GM12878 (cell line): ENCODE results near the gene NOL12. TPM values are rescaled to one million over a fixed set of nuclear protein-coding genes. Genes with fewer than 3 reads are reported as not detected.

Source experiments
- ATAC-seq: fragments of 200-7000 bp; cut with Tn5 transposase; 3 replicates; pipeline ENCODE4 v1.9.1; 2020; ENCODE audit warnings: mild to moderate bottlenecking, moderate library complexity
- BruUV-seq: library from RNA; stranded (reverse); fragments of 400-500 nt; replicated peaks from 2 replicates; lab custom pipeline; 2021; lab: Mats Ljungman, UMichigan
- CTCF ChIA-PET: fragments of 300-600 bp; sonication (Branson Sonifier 250); formaldehyde crosslinking; extraction: SDS; loops from one replicate; lab custom pipeline; 2021; ENCODE audit warnings: inconsistent platforms; lab: Yijun Ruan, JAX
- POLR2A ChIA-PET: fragments of 350-600 bp; formaldehyde crosslinking; extraction: SDS; loops from one replicate; lab custom pipeline; 2021; ENCODE audit warnings: inconsistent platforms; lab: Charles Lee
- RAD21 ChIA-PET: fragments of 300-600 bp; sonication (Branson Sonifier 250); formaldehyde crosslinking; loops from one replicate; lab custom pipeline; 2023; ENCODE audit warnings: antibody characterized with exemption; ENCODE audit not compliant: unreplicated experiment; lab: Charles Lee
- SMC1A ChIA-PET: fragments of 300-600 bp; sonication (Branson Sonifier 250); formaldehyde crosslinking; loops from one replicate; lab custom pipeline; 2023; ENCODE audit not compliant: unreplicated experiment, uncharacterized antibody; lab: Charles Lee
- DNase-seq: peaks from one replicate; pipeline ENCODE4 v3.0.0-alpha.2; 2011; ENCODE audit warnings: low read depth, low spot score
- FAIRE-seq: peaks from 3 replicates; lab custom pipeline; 2011; peaks lifted over from hg19 to GRCh38; lab: Jason Lieb, UNC
- H2AFZ ChIP-seq: 2 replicates; pipeline ENCODE4 v1.6.0; 2011; ENCODE audit warnings: low read depth, low read length, control low read depth; ENCODE audit not compliant: control insufficient read depth
- H3K27ac ChIP-seq: 2 replicates; pipeline ENCODE4 v1.5.1; 2011; ENCODE audit warnings: control low read depth; ENCODE audit not compliant: control insufficient read depth, insufficient read depth
- H3K27me3 ChIP-seq, 2 experiments: replicated peaks in 1 of 2; 2 replicates each; pipeline versions ENCODE4 v1.6.0 to v1.6.1; 2011; ENCODE audit warnings: low read length in 1 of 2; ENCODE audit not compliant: control insufficient read depth in 2 of 2, insufficient read depth in 2 of 2
- H3K36me3 ChIP-seq, 2 experiments: 2 replicates each; pipeline ENCODE4 v1.5.1; 2011; ENCODE audit warnings: low read length in 1 of 2; ENCODE audit not compliant: control insufficient read depth in 2 of 2, insufficient read depth in 2 of 2
- H3K4me1 ChIP-seq: 2 replicates; pipeline ENCODE4 v1.6.1; 2011; ENCODE audit warnings: mild to moderate bottlenecking, low read length, moderate library complexity, mixed read lengths; ENCODE audit not compliant: control insufficient read depth, insufficient read depth
- H3K4me2 ChIP-seq: 2 replicates; pipeline ENCODE4 v1.6.0; 2011; ENCODE audit warnings: control low read depth; ENCODE audit not compliant: control insufficient read depth, insufficient read depth
- H3K4me3 ChIP-seq: fragments of 200-600 bp; sonication (generic); 2 replicates; pipeline ENCODE4 v1.5.1; 2016
- H3K79me2 ChIP-seq: 2 replicates; pipeline ENCODE4 v1.6.0; 2011; ENCODE audit warnings: low read length; ENCODE audit not compliant: control insufficient read depth, insufficient read depth
- H3K9ac ChIP-seq: 2 replicates; pipeline ENCODE4 v1.8.0; 2011; ENCODE audit warnings: low read length, control low read depth, mixed read lengths; ENCODE audit not compliant: control insufficient read depth, insufficient read depth
- H3K9me3 ChIP-seq: replicated peaks from 3 replicates; pipeline ENCODE4 v1.5.1; 2011; ENCODE audit warnings: mild to moderate bottlenecking, low read length; ENCODE audit not compliant: control insufficient read depth, insufficient read depth
- H4K20me1 ChIP-seq: 2 replicates; pipeline ENCODE4 v1.6.0; 2011; ENCODE audit not compliant: control insufficient read depth, insufficient read depth
- CHD1 ChIP-seq: IDR thresholded peaks from 2 replicates; pipeline ENCODE4 v1.6.1; 2012; ENCODE audit warnings: low read depth, low read length, improper control_type of control experiment
- CTCF ChIP-seq, 3 experiments: IDR thresholded peaks in 2 of 3; conservative IDR thresholded peaks in 1 of 3; 2 replicates each; pipeline ENCODE4 v1.5.1; 2011; ENCODE audit warnings: low read depth in 3 of 3, low read length in 3 of 3, mild to moderate bottlenecking in 3 of 3, control low read depth in 2 of 3, moderate library complexity in 2 of 3, inconsistent platforms in 1 of 3, mixed read lengths in 1 of 3; ENCODE audit not compliant: control insufficient read depth in 2 of 3, insufficient read depth in 1 of 3; ENCODE audit errors: extremely low read depth in 1 of 3
- DPF2 ChIP-seq: fragments of 450-650 bp; IDR thresholded peaks from 2 replicates; pipeline ENCODE4 v1.6.1; 2017; ENCODE audit warnings: mild to moderate bottlenecking
- EGR1 ChIP-seq, 2 experiments: IDR thresholded peaks; 1 replicate in 1 of 2; 2 replicates in 1 of 2; pipeline ENCODE4 v1.6.1; 2011 to 2012; ENCODE audit warnings: low read depth in 2 of 2, low read length in 2 of 2, borderline replicate concordance in 1 of 2, mild to moderate bottlenecking in 1 of 2, moderate library complexity in 1 of 2
- ELK1 ChIP-seq: IDR thresholded peaks from 2 replicates; pipeline ENCODE4 v1.6.1; 2012; ENCODE audit warnings: low read depth, low read length, improper control_type of control experiment
- IKZF1 ChIP-seq: fragments of 450-650 bp; conservative IDR thresholded peaks from 2 replicates; pipeline ENCODE4 v1.6.1; 2017; ENCODE audit warnings: antibody characterized with exemption, mild to moderate bottlenecking
- NFIC ChIP-seq: IDR thresholded peaks from 2 replicates; pipeline ENCODE4 v1.6.1; 2012; ENCODE audit warnings: low read depth, mild to moderate bottlenecking, inconsistent platforms, low read length, moderate library complexity
- NKRF ChIP-seq: fragments of 450-650 bp; conservative IDR thresholded peaks from 2 replicates; pipeline ENCODE4 v1.6.1; 2017; ENCODE audit warnings: mild to moderate bottlenecking, moderate library complexity
- NR2F1 ChIP-seq: fragments of 450-650 bp; conservative IDR thresholded peaks from 2 replicates; pipeline ENCODE4 v1.6.1; 2017; ENCODE audit warnings: mild to moderate bottlenecking
- RAD21 ChIP-seq: IDR thresholded peaks from 2 replicates; pipeline ENCODE4 v1.6.1; 2011; ENCODE audit warnings: mild to moderate bottlenecking, low read depth, low read length, moderate library complexity; ENCODE audit not compliant: insufficient read depth
- RB1 ChIP-seq: fragments of 450-650 bp; formaldehyde crosslinking; IDR thresholded peaks from 2 replicates; pipeline ENCODE4 v1.6.1; 2017; ENCODE audit warnings: mild to moderate bottlenecking, borderline replicate concordance
- RFX5 ChIP-seq: IDR thresholded peaks from 2 replicates; pipeline ENCODE4 v1.6.1; 2011; ENCODE audit warnings: low read depth, low read length, improper control_type of control experiment
- SPI1 ChIP-seq: IDR thresholded peaks from 2 replicates; pipeline ENCODE4 v1.6.1; 2011; ENCODE audit warnings: low read depth, mild to moderate bottlenecking, low read length, moderate library complexity, borderline replicate concordance; ENCODE audit not compliant: insufficient read depth
- TCF7 ChIP-seq: IDR thresholded peaks from 2 replicates; pipeline ENCODE4 v1.6.1; 2014; ENCODE audit warnings: antibody characterized with exemption, borderline replicate concordance
- ZNF274 ChIP-seq: IDR thresholded peaks from one replicate; pipeline ENCODE4 v1.8.0; 2011; ENCODE audit not compliant: insufficient read length, insufficient read depth
- WGBS: methylation state at CpG from one replicate; pipeline ENCODE4 v1.1.6; 2016; ENCODE audit warnings: low lambda C conversion rate; ENCODE audit not compliant: insufficient replicate concordance, insufficient coverage; ENCODE audit errors: missing lambda C conversion rate; 5-methylcytosine and 5-hydroxymethylcytosine counted together
- in situ Hi-C: fragments of 300-500 bp; cut with MboI; formaldehyde crosslinking; loops from 9 replicates; pipeline ENCODE4 v1.14.3; 2018; ENCODE audit warnings: mixed read lengths
- intact Hi-C: fragments of 100-400 bp; cut with micrococcal nuclease; formaldehyde crosslinking; loops from one replicate; pipeline ENCODE4 v1.14.2; 2022; ENCODE audit not compliant: unreplicated experiment
- polyA plus RNA-seq, 11 experiments: library from polyadenylated mRNA; depleted of rRNA in 4 of 11; unstranded in 6 of 11; stranded (reverse) in 5 of 11; fragments of >200 nt; fragmentation: Nextera tagmentation in 4 of 11; fragmentation: Illumina TruSeq in 1 of 11; extraction: Ambion mirVana in 4 of 11; extraction: Trizol in 1 of 11; gene quantifications; 1 replicate in 1 of 11; 2 replicates in 10 of 11; pipeline versions ENCODE4 v1.2.1 to v1.2.3, GENCODE V29; 2011 to 2016; ENCODE audit warnings: inconsistent platforms in 2 of 11, missing spikeins in 2 of 11, low read depth in 1 of 11
- total RNA-seq, 4 experiments: library from RNA; depleted of rRNA in 3 of 4; stranded (reverse); fragments of >200 nt in 3 of 4; fragmentation: Illumina TruSeq in 1 of 4; extraction: Trizol in 1 of 4; gene quantifications; 2 replicates each; pipeline versions ENCODE4 v1.2.1 to v1.2.3, GENCODE V29; 2013 to 2021

The NOL12 gene
- total and polyA plus RNA-seq, 10 of the 15 experiments (the other 5 are each of a cell fraction or from before 2014, with no cell fraction given), result 3.3 to 69.4 (median 41.1) TPM

- no peak for TF ChIP-seq NFIC
- peak; percentile 55; the same call in 1 of the 2 replicates for TF ChIP-seq RB1
- TF ChIP-seq TCF7, result no peak
- TF ChIP-seq ZNF274, result no peak
- peak; percentile 47 for TF ChIP-seq DPF2
- no peak for TF ChIP-seq SPI1
- no peak for TF ChIP-seq RFX5
- peak in 1 of 2 experiments; percentile 88; a peak in 2 of 3 replicates for TF ChIP-seq EGR1 (IDR thresholded peaks at IDR 0.05; ENCODE audit: borderline replicate concordance in 1 of 2, low read depth in 2 of 2, low read length in 2 of 2)
- TF ChIP-seq IKZF1, result peak; percentile 48
- no peak for TF ChIP-seq CHD1
Measured at GRCh38 chr22:37639070-37639760, 46.9 kb upstream of the NOL12 start, which contains the start of gene SH3BP1 (continued).

GRCh38 chr22:37639771-37640590 is 46.2 kb upstream of the NOL12 start:
- peaks cover 27% of the 10 kb centered on the region for H3K79me2 ChIP-seq
- H3K9ac ChIP-seq, result peak overlapping the region; percentile 87
- H3K4me3 ChIP-seq, result peak overlapping the region; percentile 96
- no peak overlapping the region; the same call in 1 of the 2 replicates for H2AFZ ChIP-seq
- RAD21 ChIA-PET, result interaction anchor here (0.6 to 10.1 kb wide), 9 partner anchors 7 to 353 kb away, joined by 3 to 173 read pairs (median 8); partner anchors contain the start of genes GGA1, LGALS1 and PDXP
- H3K27ac ChIP-seq, result peak overlapping the region; percentile 86
- no TSS peak for BruUV-seq
- ATAC-seq, result peak; percentile 32
- in situ Hi-C loops, result no loop called here
- H3K36me3 ChIP-seq, result peaks cover 9 to 13% of the 10 kb centered on the region in 2 experiments; a peak in 3 of 4 replicates
- FAIRE-seq, result no peak
- peak overlapping the region; percentile 79 for H3K4me2 ChIP-seq
- peaks cover 62% of the 10 kb centered on the region for H3K4me1 ChIP-seq
- SMC1A ChIA-PET, result interaction anchor here (0.9 to 8.6 kb wide), 7 partner anchors 7 to 39 kb away, joined by 3 to 108 read pairs (median 36); partner anchors contain the start of genes GGA1, LGALS1 and PDXP
- WGBS, result under 1% methylated on average over 23 of the region's 27 CpGs
- H3K9me3 ChIP-seq, result no peaks in the 10 kb centered on the region
- H4K20me1 ChIP-seq, result no peaks in the 10 kb centered on the region
- no peaks in the 10 kb centered on the region for H3K27me3 ChIP-seq
- DNase-seq, result no peak
- CTCF ChIA-PET, result interaction anchor here (1.7 to 15.9 kb wide), 6 partner anchors 6 to 48 kb away, joined by 3 to 396 read pairs (median 193); partner anchors contain the start of genes GGA1, LGALS1, NOL12 and PDXP
- intact Hi-C loops, result no loop called here
- POLR2A ChIA-PET, result interaction anchor here (0.8 to 6.0 kb wide), 6 partner anchors 10 to 37 kb away, joined by 3 to 96 read pairs (median 24); partner anchors contain the start of genes GGA1, LGALS1 and PDXP
- no peak for TF ChIP-seq RAD21
- TF ChIP-seq ELK1, result no peak
- 0 out of 2 replicates have a peak, but pooled peaks have one; percentile 0 for TF ChIP-seq NR2F1
- no peak for TF ChIP-seq CTCF (IDR thresholded peaks at IDR 0.05 in 2 of 3, conservative IDR thresholded peaks at IDR 0.05 in 1 of 3; ENCODE audit: control insufficient read depth in 2 of 3, extremely low read depth in 1 of 3, insufficient read depth in 1 of 3, low read depth in 3 of 3, low read length in 3 of 3)
- peak; percentile 4; the same call in 1 of the 2 replicates for TF ChIP-seq NKRF
